ENCODE data around the gene C1QC. TPM values are rescaled to one million over a fixed set of nuclear protein-coding genes. Genes with fewer than 3 reads are reported as not detected.

C1QC gene
- total RNA-seq, 1 experiment from 2014 or later = not detected

- no peak for DNase-seq (ENCODE audit: low read depth)
Observed at GRCh38 chr1:22677931-22678896, 34.8 kb downstream of the C1QC start.

GRCh38 chr1:22680726-22681125, 37.3 kb downstream of the C1QC start:
- DNase-seq (ENCODE audit: low read depth) = no peak

GRCh38 chr1:22681556-22682276, 38.3 kb downstream of the C1QC start:
- DNase-seq (ENCODE audit: low read depth) = no peak

- no peak for DNase-seq (ENCODE audit: low read depth)
Observed at GRCh38 chr1:22683547-22683946, 40.1 kb downstream of the C1QC start.

- no peak for DNase-seq (ENCODE audit: low read depth)
Observed at GRCh38 chr1:22685591-22686059, 42.2 kb downstream of the C1QC start.

GRCh38 chr1:22687191-22687590, 43.8 kb downstream of the C1QC start:
- DNase-seq (ENCODE audit: low read depth) = no peak

- no peak for DNase-seq (ENCODE audit: low read depth)
Observed at GRCh38 chr1:22688466-22688865, 45.0 kb downstream of the C1QC start.

GRCh38 chr1:22689505-22689904, 46.1 kb downstream of the C1QC start:
- DNase-seq (ENCODE audit: low read depth) = peak; percentile 91

- no peak for DNase-seq (ENCODE audit: low read depth)
Observed at GRCh38 chr1:22691031-22691753, 47.8 kb downstream of the C1QC start.

- no peak for DNase-seq (ENCODE audit: low read depth)
Observed at GRCh38 chr1:22694172-22694571, 50.7 kb downstream of the C1QC start.

- DNase-seq (ENCODE audit: low read depth) = no peak
Observed at GRCh38 chr1:22696610-22697009, 53.2 kb downstream of the C1QC start.

Small RNA genes lying within 50 kb of the gene (small RNA-seq; reads per million reads assigned to genes)
- gene MIR6127 = not detected

Other genes starting within 250 kb of the C1QC start
- 12.7 and 13.0 TPM in 2 replicates for gene ZBTB40, start 191.8 kb upstream of the C1QC start, total RNA-seq (2014; rRNA removed; shearing (Covaris generic))
- gene EPHA8, start 80.1 kb upstream of the C1QC start, total RNA-seq (2014; rRNA removed; shearing (Covaris generic)) = not detected in 2 replicates
- not detected in 2 replicates for gene C1QA, start 7.0 kb upstream of the C1QC start, total RNA-seq (2014; rRNA removed; shearing (Covaris generic))
- gene C1QB, start 9.6 kb downstream of the C1QC start, total RNA-seq (2014; rRNA removed; shearing (Covaris generic)) = not detected in 2 replicates
- 74.0 and 90.3 TPM in 2 replicates for gene EPHB2, start 67.2 kb downstream of the C1QC start, total RNA-seq (2014; rRNA removed; shearing (Covaris generic))